Sigmoid colon (tissue), 4 donors: Measurements from ENCODE around the gene TP53I11.

Source experiments
- EP300 ChIP-seq, 4 donors: sonication (generic); formaldehyde crosslinking; IDR thresholded peaks; one replicate each; pipeline ENCODE4 v1.6.1; 2017; ENCODE audit warnings: antibody characterized with exemption in 4 of 4
- POLR2AphosphoS5 ChIP-seq, 4 donors: sonication (generic); formaldehyde crosslinking; IDR thresholded peaks; one replicate each; pipeline ENCODE4 v1.6.1; 2017; ENCODE audit warnings: antibody characterized with exemption in 4 of 4
- TF ChIP-seq, protein P1 (sequence below), 4 experiments: fragments of 450-650 bp in 3 of 4; fragments of 200-600 bp in 1 of 4; IDR thresholded peaks; one replicate each; pipeline ENCODE4 v1.5.1; 2016 to 2019; ENCODE audit warnings: antibody characterized with exemption in 4 of 4, mild to moderate bottlenecking in 3 of 4, moderate library complexity in 2 of 4

- TF ChIP-seq, protein P1, sequence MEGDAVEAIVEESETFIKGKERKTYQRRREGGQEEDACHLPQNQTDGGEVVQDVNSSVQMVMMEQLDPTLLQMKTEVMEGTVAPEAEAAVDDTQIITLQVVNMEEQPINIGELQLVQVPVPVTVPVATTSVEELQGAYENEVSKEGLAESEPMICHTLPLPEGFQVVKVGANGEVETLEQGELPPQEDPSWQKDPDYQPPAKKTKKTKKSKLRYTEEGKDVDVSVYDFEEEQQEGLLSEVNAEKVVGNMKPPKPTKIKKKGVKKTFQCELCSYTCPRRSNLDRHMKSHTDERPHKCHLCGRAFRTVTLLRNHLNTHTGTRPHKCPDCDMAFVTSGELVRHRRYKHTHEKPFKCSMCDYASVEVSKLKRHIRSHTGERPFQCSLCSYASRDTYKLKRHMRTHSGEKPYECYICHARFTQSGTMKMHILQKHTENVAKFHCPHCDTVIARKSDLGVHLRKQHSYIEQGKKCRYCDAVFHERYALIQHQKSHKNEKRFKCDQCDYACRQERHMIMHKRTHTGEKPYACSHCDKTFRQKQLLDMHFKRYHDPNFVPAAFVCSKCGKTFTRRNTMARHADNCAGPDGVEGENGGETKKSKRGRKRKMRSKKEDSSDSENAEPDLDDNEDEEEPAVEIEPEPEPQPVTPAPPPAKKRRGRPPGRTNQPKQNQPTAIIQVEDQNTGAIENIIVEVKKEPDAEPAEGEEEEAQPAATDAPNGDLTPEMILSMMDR (IDR thresholded peaks at IDR 0.05): no peak
- TF ChIP-seq POLR2AphosphoS5 (IDR thresholded peaks at IDR 0.05) (no peak), EP300 (IDR thresholded peaks at IDR 0.05) (no peak)
Observed at GRCh38 chr11:44978274-44978960, 27.7 kb upstream of the TP53I11 start.
